NT2/D1 (cell line): Measurements from ENCODE around the gene FAR2.

Experiments used
- DNase-seq: peaks from one replicate; pipeline ENCODE4 v3.0.0-alpha.2; 2011; ENCODE audit warnings: low read depth, low spot score
- H3K27me3 ChIP-seq: 2 replicates; pipeline ENCODE4 v1.6.0; 2011; ENCODE audit warnings: mild to moderate bottlenecking; ENCODE audit not compliant: insufficient read length, insufficient read depth
- H3K36me3 ChIP-seq: 2 replicates; pipeline ENCODE4 v1.6.1; 2011; ENCODE audit warnings: mild to moderate bottlenecking, low read length, mixed read lengths; ENCODE audit not compliant: insufficient read depth, insufficient read length
- H3K4me1 ChIP-seq: 2 replicates; pipeline ENCODE4 v1.5.1; 2011; ENCODE audit not compliant: insufficient read depth, insufficient read length
- H3K4me3 ChIP-seq: 2 replicates; pipeline ENCODE4 v1.5.1; 2011; ENCODE audit warnings: low read depth; ENCODE audit not compliant: insufficient read length
- H3K9ac ChIP-seq: 2 replicates; pipeline ENCODE4 v1.6.0; 2011; ENCODE audit warnings: low read depth; ENCODE audit not compliant: insufficient read length
- H3K9me3 ChIP-seq: 2 replicates; pipeline ENCODE4 v1.5.1; 2011; ENCODE audit warnings: mild to moderate bottlenecking, low read length; ENCODE audit not compliant: insufficient read depth
- SUZ12 ChIP-seq: IDR thresholded peaks from 2 replicates; pipeline ENCODE4 v1.6.1; 2011; ENCODE audit not compliant: insufficient read length, insufficient read depth; ENCODE audit errors: extremely low read depth
- YY1 ChIP-seq: IDR thresholded peaks from 2 replicates; pipeline ENCODE4 v1.6.1; 2011; ENCODE audit not compliant: insufficient read length, insufficient read depth
- ZNF274 ChIP-seq: IDR thresholded peaks from 2 replicates; pipeline ENCODE4 v1.6.1; 2011; ENCODE audit warnings: mild to moderate bottlenecking, low read depth, low read length

Gene FAR2

GRCh38 chr12:29275834-29276233 lies 126.8 kb downstream of the FAR2 start:
- Histone ChIP-seq H3K27me3 (no peaks in the 10 kb centered on the region), H3K4me3 (no peak overlapping the region), H3K36me3 (no peaks in the 10 kb centered on the region), H3K4me1 (peaks cover 6% of the 10 kb centered on the region), H3K9me3 (no peaks in the 10 kb centered on the region), H3K9ac (no peak overlapping the region)
- TF ChIP-seq ZNF274 (no peak), SUZ12 (no peak), YY1 (no peak)
- no peak for DNase-seq

GRCh38 chr12:29277231-29277630 lies 128.2 kb downstream of the FAR2 start:
- no peaks in the 10 kb centered on the region for H3K9me3 ChIP-seq
- DNase-seq, result no peak
- no peaks in the 10 kb centered on the region for H3K36me3 ChIP-seq
- H3K27me3 ChIP-seq, result no peaks in the 10 kb centered on the region
- no peak for TF ChIP-seq SUZ12
- TF ChIP-seq ZNF274, result no peak
- no peak for TF ChIP-seq YY1
- H3K4me3 ChIP-seq, result no peak overlapping the region
- no peak overlapping the region for H3K9ac ChIP-seq
- H3K4me1 ChIP-seq, result peaks cover 6% of the 10 kb centered on the region

- Histone ChIP-seq H3K4me3 (no peak overlapping the region), H3K9me3 (no peaks in the 10 kb centered on the region), H3K4me1 (no peaks in the 10 kb centered on the region), H3K9ac (no peak overlapping the region), H3K27me3 (no peaks in the 10 kb centered on the region), H3K36me3 (no peaks in the 10 kb centered on the region)
- DNase-seq, result no peak
- TF ChIP-seq ZNF274, result no peak
Measured at GRCh38 chr12:29278673-29279420, 129.8 kb downstream of the FAR2 start.

GRCh38 chr12:29281371-29282005 lies 132.4 kb downstream of the FAR2 start:
- Histone ChIP-seq H3K9ac (no peak overlapping the region), H3K36me3 (no peaks in the 10 kb centered on the region), H3K4me1 (no peaks in the 10 kb centered on the region), H3K27me3 (no peaks in the 10 kb centered on the region), H3K4me3 (no peak overlapping the region), H3K9me3 (no peaks in the 10 kb centered on the region)
- TF ChIP-seq ZNF274, result no peak
- no peak for DNase-seq

GRCh38 chr12:29282031-29282816 lies 133.1 kb downstream of the FAR2 start:
- no peak overlapping the region for H3K4me3 ChIP-seq
- no peak for TF ChIP-seq SUZ12
- TF ChIP-seq YY1, result no peak
- TF ChIP-seq ZNF274, result no peak
- no peaks in the 10 kb centered on the region for H3K27me3 ChIP-seq
- H3K36me3 ChIP-seq, result no peaks in the 10 kb centered on the region
- no peak overlapping the region for H3K9ac ChIP-seq
- H3K4me1 ChIP-seq, result no peaks in the 10 kb centered on the region
- H3K9me3 ChIP-seq, result no peaks in the 10 kb centered on the region
- DNase-seq, result no peak

GRCh38 chr12:29283969-29284700 lies 135.1 kb downstream of the FAR2 start:
- no peak for DNase-seq
- H3K36me3 ChIP-seq, result no peaks in the 10 kb centered on the region
- no peaks in the 10 kb centered on the region for H3K27me3 ChIP-seq
- no peaks in the 10 kb centered on the region for H3K4me1 ChIP-seq
- H3K9me3 ChIP-seq, result no peaks in the 10 kb centered on the region
- no peak overlapping the region for H3K4me3 ChIP-seq
- no peak overlapping the region for H3K9ac ChIP-seq
- TF ChIP-seq SUZ12 (no peak), ZNF274 (no peak), YY1 (no peak)
